OCI-LY7 (cell line): ENCODE measurements around the gene LRIG3.
"Not testable (repeated sequence)": the region's sequence is repeated elsewhere in the genome, so short reads cannot be mapped to it uniquely, and the experiment has no call there.

Source experiments
- CTCF ChIP-seq: fragments of 200-600 bp; sonication (generic); conservative IDR thresholded peaks from 2 replicates; pipeline ENCODE4 v1.5.1; 2014; ENCODE audit warnings: mild to moderate bottlenecking, antibody characterized with exemption, low read length, moderate library complexity, mixed read lengths
- EZH2phosphoT487 ChIP-seq: fragments of 200-600 bp; sonication (generic); IDR thresholded peaks from 2 replicates; pipeline ENCODE4 v1.6.1; 2018; ENCODE audit warnings: low read depth, borderline replicate concordance, mild to moderate bottlenecking, mixed run types, antibody characterized with exemption, low read length, moderate library complexity, mixed read lengths

- not testable (repeated sequence) for TF ChIP-seq CTCF, EZH2phosphoT487
These were observed 63.1 kb downstream of the LRIG3 start for GRCh38 chr12:58857206-58857605.
